Esophagus mucosa (tissue), 1 donor: Measurements from ENCODE around the gene SDK1. TPM values are rescaled to one million over a fixed set of nuclear protein-coding genes. Genes with fewer than 3 reads are reported as not detected.

Experiments
- ATAC-seq: fragments of 200-7000 bp; cut with Tn5 transposase; one replicate; pipeline ENCODE4 v1.9.1; 2020
- total RNA-seq: library from RNA; stranded (reverse); gene quantifications from one replicate; pipeline ENCODE4 v1.2.4, GENCODE V29; 2023
- donor health status: DM: yes; HTN: yes; CAD: no.

The SDK1 gene
- total RNA-seq, 1 donor from 2014 or later: 1.0 TPM

DNA sequence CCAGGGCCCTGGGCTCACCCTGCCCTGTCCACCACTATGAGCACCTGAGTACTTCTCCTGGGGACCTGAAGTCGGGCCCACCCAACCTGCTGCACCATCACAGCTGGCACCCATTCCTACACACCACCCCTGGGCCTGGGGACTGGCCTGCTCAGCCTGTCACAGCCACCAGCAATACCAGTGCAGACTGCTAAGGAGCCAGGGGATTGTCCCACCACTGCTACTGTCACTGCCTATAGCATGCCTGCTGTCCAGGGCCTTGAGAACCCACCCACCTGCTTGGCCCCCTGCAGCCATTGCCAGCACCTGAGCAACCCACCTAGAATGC is 756.2 kb downstream of the SDK1 start:
- no peak for ATAC-seq

DNA sequence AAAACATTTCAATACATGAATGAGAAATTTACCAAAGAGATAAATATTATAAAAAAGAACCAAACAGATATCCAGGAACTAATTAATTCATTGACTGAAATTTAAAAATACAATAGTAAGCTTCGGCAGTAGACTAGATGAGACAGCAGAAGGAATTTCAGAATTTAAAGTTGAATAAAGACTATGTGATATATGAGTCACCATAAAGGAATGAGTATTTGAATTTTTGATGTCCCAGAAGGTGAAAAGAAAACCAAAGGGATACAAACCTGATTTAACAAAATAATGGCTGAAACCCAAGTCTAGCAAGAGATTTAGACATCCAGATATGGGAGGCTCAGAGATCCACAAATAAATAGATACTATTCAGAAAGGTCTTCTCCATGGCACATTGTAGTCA is 757.1 kb downstream of the SDK1 start:
- ATAC-seq: no peak

DNA sequence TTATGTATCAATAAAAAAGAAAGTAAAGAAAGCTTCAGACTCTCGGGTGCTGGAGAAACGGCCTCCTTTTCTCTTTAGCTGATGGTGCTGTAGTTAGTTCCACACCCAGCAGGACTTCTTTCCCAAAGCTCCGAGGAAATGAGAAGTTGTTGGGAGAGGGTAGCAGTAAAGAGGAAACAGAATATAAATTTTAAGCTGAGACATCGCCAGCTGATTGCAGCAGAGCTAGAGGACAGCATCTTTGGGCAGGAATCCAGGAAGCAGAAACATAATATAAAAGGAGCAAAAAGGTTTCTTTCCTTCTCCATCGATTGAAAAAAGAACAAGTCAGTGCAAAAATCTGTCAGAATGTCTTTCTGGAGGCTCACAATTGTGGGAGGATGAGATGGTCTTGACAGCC is 764.1 kb downstream of the SDK1 start:
- no peak for ATAC-seq

DNA sequence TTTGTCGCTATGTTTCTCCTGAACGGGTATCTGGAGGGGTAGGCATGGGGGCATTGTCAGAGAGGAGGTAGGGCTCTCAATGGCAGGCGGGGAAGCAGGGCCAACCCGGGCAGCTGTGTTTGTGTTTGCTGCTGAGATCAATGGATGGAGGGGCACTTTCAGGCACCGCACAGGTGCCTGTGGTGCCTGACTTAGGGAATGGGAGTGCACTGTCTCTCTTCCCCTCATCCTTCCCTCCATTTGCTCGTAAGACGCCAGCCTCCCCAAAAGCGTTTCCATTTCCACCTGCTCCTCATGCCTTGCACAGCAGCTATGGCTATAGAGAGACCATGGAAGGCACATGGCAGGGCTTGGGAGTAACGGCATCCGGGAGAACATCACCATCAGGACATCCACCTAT is 765.2 kb downstream of the SDK1 start:
- no peak for ATAC-seq

DNA sequence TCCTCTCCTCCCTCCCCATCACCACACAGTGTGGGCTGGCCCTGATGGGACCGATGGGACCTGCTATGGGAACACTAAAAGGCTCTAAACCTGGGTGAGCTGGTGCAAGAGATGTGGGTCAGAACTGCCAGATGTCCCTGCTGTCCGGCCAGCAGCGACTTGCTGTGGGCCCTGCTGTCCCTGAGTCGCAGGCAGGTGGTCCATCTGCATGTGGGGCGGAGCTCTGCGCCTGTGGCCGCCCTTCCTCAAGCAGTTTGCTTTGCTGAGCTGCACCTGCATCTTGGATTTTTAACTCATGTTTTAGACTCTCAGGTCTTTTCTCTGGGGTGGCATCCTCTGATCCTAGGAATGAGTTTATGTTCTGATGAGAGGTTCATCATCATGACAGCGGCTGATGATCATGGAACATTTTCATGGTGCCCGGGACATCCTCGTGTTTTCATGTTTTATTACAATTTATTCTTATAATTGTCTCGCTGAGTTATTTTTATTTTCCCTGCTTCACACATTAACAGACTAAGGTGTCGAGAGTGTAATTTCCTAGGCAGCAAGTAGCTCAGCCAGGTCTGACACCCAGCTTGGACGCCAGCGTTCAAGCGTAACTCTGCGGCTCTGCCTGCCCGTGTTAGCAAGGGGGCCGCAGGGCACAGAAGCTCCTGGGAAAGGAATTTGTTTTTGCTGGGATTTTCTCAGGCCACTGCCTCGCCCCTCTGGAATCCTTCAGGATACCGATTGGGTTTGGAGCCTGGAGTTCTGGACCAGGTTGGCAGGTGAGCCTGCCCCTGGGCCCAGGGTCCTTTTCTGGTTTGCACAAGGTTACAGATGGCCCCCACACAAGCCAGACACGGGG is 765.8 kb downstream of the SDK1 start:
- ATAC-seq: no peak

DNA sequence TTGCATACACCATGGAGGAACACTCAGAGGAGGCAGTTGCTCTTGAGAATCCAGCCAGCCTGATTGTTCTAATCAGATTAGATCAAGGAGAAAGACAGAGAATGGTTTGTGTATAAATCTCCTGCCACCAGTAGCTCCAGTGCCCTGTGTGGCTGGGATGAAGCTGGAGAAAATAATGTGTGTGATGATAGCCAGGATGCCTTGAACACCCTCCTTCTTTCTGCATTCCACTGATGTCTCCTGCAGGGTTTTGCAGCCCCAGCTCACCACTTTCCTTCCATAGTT is 766.4 kb downstream of the SDK1 start:
- no peak for ATAC-seq

DNA sequence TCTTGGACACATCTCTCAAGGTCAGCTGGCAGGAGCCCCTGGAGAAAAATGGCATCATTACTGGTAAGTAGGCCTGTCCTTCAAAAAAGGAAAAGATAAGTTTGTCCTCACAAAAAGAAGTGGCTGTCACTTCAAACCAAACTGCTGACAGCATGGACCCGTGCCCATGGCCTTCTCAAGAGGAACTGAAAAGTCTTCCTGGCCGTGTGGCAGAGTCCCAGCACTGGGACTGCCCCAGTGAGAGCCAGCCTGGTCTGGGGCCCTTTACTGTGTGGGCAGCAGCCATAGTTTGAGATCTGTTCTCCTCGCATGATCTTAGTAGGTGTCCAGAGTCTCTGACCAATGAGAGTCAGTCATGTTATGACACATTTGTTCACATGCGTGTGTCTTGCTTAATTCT is 766.8 kb downstream of the SDK1 start:
- ATAC-seq: no peak

DNA sequence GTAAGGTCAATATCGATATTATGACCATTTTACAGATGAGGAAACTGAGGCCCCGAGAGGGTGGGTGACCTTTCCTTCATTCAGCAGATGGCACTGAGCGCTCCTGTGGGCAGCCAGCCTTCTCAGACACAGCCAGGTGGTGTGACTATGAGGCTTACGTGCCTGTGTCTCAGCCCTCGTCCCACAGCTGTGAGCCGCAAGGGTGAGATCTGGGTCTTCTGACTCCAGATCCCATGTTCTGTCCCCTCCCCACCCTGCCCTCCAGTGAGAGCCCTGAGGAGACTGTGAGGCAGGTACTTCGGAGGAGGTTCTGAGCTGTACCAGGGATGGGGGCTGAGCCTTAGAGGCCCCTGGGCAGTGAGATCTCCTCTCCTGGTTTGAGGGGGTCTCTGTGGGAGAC is 767.2 kb downstream of the SDK1 start:
- no peak for ATAC-seq

DNA sequence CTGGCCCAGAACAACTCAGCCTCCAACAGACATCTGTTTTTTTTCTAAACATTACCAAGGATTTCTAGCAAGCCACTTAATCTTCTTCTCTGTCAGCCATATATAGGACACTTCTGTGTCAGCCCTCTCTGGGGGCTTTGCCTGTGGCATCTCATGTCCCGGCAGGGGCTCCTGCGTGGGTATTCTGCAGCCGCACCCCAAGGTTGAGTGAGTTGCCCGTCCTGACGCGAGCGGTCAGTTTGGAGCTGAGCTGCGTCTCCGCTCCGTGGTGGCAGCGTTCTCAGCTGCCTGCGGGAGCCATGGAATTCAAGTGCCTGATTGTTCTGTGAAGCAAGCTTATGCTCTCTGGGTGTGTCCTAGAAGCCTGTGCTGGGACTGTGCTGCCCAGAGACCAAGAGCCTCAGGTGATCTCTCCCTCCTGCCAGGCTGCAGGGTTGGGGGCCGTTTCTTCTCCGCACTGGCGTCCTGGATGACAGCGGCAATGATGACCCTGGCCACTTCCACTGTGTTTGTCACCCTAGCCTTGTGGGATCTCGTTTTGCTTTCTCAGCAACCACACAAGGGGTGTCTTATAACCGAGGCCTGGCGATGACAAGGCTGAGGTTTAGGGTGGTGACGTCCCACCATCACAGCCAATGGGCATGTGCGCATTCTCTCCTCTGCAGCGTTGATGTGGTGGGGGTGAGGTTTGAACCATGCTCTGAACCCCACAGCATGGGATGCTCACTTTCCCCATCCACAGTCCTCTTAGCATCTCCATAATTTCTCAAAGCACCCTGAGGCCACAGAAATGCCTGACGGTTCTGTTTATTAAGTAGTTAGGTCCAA is 768.4 kb downstream of the SDK1 start:
- ATAC-seq: no peak

DNA sequence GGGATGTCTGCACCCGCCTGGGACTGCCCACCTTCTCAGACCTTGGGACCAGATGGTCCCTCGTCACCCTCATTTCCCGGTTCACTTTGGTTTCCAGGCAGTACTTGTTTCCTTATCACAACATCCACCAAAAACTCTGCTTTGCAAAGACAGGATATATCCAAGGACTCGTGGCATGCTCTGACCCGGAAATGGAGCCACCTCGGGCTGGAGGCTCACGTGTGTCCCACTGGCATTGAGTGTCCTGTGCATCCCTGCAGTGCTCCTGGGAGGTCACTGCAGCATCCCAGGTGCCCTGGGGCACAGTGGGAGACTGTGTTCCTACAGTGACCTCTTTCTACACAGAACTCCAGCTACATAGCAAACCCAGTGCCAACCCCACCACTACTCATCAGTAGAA is 769.2 kb downstream of the SDK1 start:
- ATAC-seq: no peak

DNA sequence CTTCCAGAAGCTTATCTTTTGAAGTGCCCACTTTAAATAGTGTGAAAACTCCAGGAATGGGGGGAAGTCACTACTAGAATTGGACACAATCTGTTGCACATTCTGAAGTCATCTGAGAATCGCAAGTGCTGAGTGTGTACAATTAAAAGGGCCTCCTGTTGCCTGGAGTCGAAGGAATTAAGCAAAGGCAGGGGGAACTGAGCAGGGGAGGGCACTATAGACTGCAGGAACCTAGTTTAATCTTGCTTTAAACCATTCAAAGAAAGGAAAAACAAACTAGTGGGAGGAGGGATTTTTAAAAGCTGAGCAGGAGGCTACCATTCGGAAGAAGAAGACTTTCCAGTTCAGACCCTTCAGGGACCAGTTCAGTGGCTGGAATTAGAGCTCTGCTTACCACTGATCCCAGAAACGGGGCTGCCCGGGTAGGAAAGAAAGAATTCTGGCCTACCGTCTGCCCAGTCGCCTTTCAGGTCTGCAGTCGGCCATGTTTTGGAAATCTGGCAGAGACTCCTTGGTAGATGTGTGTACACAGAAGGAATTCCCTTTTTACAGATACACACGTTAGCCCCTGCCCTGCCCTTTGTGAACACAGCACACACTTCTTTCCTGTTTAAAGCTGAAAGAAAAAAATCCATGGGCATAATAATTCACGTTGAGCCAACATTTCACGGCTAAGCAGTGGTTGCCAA is 770.5 kb downstream of the SDK1 start:
- ATAC-seq: no peak

DNA sequence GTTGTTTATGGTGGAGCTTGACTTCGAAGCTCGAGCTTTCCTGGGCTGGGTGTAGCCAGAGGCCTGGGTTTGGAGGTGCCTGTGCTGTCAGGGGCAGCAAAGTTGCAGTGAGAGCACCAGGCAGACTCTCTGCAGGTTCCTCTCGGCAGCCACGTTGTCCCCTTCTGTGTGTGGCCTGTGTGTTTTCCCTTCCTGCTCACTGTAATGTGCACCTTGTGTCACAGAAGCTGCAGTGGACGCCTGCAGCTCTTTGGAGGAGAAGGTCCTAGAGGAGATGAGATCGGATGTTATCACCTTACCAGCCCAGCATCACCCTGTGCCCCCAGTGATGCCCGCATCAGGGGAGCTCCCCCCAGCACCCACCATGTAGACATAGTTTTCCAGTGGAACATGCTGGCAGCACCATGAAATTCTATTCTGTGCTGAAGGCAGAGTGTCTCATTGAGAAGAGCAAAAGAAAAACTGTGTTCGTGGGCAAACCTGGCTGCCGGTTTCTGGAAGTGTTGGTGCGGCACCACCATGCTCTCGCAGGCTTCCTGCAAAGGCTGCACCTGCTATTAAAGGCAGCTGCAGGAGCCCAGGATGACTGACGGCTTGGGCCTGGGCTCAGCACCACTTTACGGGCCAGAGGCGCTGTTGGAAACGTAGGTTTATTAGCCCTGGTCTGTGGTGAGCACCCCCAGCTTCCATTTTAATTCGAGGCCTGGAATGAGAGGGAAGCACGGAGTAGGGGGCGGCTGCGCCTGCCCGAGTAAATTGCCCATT is 771.3 kb downstream of the SDK1 start:
- ATAC-seq: no peak

- ATAC-seq: no peak
These were observed 772.0 kb downstream of the SDK1 start for GRCh38 chr7:4073052-4073451.

DNA sequence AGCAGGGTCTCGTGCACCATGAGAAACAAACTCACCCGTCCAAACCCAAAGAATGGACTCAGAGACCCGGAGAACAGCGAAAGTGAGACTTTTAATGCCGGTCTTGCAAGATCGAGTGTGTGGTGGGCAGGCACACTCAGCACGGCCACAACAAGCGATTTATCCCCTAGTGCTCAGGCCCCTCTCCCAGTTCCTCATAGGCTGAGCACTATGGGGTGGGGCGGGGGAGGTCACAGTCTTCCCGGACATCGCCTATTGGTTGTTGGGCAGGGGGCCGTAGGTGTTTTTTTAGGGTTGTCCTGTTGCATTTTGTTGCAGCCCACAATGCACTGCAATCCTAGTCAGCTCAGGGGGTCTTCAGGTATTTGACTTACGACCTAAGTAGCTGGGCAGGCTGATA is 772.7 kb downstream of the SDK1 start:
- ATAC-seq: no peak

- ATAC-seq: no peak
These were observed 773.4 kb downstream of the SDK1 start for GRCh38 chr7:4074407-4074806.

DNA sequence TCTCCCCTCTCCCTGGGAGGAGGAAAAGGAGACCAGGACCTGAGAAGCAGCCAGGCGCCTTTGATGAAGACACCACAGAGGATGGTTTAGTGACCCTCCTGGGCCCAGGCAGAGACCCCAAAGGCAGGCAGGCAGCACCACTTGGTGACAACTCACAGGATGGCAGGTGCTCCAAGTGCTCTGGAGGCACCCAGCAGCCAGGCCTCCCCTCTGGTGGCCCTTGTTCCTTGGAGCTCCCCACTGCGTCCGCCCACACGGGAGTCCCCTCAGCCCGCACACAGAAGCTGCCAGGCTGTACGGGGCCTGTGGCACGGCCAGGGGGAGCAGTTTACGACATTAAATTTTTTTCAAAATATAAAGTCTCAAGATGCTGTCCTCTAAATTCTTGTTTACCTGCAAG is 773.9 kb downstream of the SDK1 start:
- no peak for ATAC-seq

DNA sequence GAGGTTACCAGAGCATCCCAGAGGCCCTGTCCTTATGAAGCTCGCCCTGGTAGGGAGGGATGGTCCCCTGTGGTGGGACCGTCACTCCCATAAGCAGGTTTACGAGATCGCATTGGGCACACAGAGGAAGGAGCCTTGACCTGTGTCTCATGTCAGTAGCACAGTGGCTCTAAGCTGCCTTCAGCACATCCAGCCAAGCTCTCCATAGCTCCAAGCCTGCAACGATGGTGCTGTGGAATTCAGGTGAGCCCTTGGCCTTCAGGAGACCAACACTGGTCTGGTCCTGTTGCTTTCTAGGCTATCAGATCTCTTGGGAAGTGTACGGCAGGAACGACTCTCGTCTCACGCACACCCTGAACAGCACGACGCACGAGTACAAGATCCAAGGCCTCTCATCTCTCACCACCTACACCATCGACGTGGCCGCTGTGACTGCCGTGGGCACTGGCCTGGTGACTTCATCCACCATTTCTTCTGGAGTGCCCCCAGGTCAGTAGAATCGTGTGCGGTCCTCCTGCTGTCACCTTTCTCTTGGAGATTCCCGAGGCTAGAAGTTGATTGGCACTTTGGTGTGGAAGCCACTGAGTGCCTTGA is 775.7 kb downstream of the SDK1 start:
- no peak for ATAC-seq

DNA sequence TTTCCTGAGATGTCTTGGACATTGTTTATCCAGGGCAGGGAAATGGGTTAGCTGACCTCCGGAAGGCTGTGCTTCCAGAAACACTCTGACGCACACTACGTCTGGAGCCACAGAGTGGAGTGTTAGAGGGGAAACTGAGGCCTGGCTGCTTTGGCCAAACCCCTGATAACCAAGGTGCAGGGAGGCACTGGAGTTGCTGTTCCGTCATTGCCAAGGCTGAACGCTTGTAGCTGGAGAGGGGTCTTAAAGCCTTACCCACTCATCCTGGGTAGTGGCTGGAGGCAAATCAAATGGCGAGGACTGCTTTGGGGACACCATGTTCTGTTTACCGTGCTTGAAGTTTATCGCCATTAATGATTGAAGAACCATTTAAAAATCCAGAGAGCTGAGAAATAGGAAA is 776.9 kb downstream of the SDK1 start:
- no peak for ATAC-seq

DNA sequence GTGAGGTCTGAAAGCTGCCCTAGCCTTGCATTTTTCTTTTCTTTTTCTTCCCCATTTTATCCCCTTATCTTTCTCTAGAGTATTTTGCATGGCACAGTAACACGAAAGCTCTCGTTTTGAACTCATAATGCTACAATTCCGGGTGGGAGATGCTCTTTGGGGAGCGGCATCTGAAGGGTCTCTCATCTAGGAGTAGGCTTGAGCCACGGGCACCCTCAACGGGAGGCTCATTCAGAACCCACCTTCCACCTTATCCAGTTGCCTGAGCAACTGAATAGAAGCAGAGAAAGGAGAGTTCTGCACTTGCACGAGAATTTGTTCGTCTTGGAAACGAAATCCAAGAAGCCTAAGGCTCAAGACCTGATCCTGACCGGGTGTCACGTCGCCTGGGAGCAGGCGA is 777.5 kb downstream of the SDK1 start:
- no peak for ATAC-seq

DNA sequence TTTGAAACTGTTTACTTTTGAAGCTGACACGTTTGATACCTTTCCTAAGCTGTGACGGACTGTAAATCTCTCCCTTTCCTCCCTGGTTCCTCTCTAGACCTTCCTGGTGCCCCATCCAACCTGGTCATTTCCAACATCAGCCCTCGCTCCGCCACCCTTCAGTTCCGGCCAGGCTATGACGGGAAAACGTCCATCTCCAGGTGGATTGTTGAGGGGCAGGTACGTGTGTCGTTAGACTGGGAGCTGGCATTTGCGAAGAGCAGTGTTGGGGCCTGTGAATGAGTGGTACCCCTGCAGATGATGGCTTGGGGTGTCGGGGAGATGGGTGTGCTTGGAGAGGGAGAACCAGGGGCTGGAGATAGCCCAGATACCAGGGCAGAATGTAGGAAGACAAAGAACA is 778.3 kb downstream of the SDK1 start:
- no peak for ATAC-seq

- ATAC-seq: no peak
These were observed 778.9 kb downstream of the SDK1 start for GRCh38 chr7:4079956-4080355.

DNA sequence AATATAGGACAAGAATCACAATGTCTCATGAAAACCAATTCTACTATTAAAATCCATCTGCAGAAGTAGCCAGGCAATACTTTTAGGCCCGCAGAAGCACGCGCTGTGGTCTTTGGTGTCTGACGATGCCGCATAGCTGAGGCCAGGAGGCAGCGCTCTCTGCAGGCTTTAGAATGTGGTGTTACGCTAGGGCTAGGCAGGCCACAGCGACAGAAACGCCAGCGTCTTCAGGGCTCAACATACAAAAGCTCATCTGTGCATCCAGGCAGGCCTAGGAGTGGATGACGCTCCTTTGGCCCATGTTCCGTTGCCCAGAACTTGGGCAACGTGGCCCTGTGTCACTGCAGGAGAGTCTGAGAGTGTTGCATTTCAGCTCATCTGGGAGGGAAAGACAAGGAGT is 779.9 kb downstream of the SDK1 start:
- ATAC-seq: no peak

GRCh38 chr7:4083513-4083912 is 782.5 kb downstream of the SDK1 start:
- no peak for ATAC-seq
